ENCODE data around the gene PCBP1.
"Not testable (repeated sequence)": the region's sequence is repeated elsewhere in the genome, so short reads cannot be mapped to it uniquely, and the experiment has no call there.

Gene PCBP1

DNA sequence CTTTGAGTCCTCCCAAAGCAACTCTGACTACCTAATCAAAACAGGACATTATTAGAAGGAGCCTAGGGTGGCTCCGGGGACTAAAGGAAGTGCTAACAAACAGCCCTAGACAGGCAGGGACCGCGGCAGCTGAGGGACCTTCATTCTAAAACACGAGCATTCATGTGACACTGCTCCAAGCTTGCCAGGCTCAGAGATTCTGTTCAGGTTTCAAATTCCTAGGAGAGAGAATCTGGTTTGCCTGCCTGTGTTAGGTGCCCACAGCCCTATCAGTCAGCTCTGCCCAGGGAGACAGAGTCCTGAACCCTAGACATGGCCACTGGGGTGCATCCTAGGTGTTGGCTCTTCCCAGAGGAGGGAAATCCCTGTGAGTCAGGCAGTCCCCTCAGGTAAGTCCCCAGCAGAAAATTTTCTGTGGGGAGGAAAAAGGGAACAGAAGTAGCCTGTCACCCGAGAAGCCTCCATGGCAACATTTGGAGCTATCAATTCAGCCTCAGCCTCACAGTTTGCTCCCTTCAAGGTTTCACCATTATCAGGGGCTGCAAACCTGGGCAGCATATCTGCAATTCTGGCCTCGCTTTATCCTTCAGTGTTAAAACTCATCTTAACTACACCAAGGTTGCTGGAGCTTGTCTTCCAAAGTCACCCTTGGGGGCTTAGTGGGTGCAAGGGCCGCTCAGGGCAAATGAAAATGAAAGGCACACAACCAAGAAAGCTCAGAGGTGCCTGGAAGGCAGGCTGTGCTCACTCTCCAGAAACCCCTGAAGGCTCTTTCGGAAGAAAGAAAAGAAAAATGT is 28.6 kb downstream of the PCBP1 start:
- no peak for DNase-seq
- in situ Hi-C loops (cut with MboI; ENCODE audit: low pct_unique_long_range_greater_than_20kb, low sequenced_read_pairs), result no loop called here

DNA sequence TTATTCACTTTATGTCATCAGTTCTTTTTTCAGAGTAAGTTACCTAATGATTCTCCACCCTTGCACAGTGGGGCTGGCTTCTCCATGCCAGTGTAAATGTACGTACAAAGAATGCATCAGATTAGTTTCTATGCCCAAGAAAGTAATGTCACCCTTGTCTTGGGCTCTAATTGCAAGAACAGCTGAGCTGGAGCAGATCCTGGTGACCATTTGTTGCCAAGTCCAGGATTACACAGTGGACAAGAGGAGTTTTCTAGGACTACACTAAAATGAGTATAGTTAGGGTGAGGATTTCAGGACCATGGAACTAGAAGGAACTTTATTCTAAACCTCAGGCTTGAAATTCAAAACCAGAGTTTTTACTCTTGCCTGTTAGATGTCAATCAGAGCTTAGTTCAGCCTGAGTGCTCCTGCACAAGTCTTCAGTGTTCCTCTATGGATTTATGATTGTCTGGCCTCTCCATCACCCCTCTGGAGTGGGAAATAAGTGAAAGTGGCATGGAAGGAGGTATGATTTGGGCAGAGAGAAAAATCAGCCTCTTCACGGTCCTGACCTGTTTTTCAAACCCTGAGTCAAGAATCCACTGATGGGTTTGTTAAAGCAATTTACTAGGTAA is 29.8 kb downstream of the PCBP1 start:
- in situ Hi-C loops (cut with MboI; ENCODE audit: low pct_unique_long_range_greater_than_20kb, low sequenced_read_pairs), result no loop called here
- no peak for DNase-seq

DNA sequence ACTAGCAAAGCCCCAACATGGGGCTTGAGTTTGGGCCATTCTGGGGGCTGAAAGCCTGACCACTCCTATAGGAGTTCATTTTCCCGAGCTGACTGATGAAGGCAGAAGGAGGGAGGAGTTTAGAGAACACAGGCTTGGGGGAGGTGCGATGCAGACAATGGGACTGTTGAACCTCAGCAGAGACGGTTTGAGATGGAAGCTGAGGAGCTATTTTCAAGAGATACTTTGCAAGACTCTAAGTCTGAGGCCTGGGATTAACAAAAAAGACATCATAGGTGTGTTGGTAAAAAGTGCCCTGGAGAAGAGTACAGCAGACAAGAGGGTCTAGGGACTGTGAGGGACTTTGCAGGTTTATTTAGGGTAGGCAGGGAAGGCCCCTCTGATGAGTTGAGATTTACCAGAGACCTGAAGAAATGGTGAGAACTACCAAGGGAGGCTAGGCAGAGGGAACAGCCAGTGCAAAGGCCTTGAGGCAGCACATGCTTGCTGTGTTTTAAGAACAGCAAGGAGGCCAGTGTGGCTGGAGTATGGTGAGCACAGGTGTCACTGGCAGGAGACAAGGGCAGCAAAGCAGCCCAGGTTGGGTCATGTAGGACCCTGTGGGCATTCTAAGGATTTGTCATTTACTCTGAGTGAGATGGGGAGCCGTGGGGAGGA is 31.6 kb downstream of the PCBP1 start:
- in situ Hi-C loops (cut with MboI; ENCODE audit: low pct_unique_long_range_greater_than_20kb, low sequenced_read_pairs), result no loop called here
- peak; percentile 60 for DNase-seq

DNA sequence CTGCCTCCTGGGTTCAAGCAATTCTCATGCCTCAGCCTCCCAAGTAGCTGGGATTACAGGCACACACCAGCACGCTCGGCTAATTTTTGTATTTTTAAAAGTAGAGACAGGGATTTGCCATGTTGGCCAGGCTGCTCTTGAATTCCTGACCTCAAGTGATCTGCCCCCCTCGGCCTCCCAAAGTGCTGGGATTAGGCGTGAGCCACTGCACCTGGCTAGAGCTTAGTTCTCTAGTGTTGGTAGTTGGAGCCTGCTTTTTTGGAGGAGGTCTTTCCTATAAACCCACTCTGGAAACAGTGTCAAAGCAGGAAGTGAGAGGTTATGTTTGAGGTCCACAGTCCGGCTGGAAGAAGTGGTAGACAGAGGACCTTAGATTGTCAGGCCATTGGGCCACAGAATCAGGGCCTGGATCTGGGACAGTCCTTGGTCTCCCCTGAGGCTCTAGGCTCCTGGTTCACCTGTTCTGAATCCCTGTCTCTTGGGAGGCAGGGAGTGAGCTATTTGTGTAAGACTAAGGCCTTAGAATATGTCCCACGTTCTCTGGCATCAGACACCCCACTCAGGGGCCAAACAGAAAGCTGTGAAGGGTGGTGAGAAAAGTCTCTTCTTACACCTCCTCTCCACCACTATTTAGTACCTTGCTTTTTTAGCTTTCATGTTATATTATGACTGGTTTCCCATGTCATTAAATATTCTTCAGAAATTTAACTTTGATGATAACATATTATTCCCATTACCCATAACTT is 34.5 kb downstream of the PCBP1 start:
- DNase-seq, result no peak
- in situ Hi-C loops (cut with MboI; ENCODE audit: low pct_unique_long_range_greater_than_20kb, low sequenced_read_pairs), result no loop called here

DNA sequence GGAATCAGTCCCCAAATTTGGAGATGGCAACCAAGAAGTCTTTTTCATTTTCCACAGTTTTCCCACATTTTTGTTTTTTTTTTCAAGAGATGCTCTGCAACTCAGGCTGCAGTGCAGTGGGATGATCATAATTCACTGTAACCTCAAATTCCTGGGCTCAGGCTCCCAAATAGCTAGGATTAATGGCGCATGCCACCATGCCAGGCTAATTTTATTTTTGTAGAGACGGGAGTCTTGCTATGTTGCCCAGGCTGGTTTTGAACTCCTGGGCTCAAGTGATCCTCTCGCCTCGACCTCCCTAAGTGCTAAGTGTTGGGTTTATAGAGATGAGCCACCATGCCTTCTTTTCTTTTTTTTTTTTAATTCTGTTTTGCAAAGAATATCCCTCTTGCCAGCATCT is 35.2 kb downstream of the PCBP1 start:
- in situ Hi-C loops (cut with MboI; ENCODE audit: low pct_unique_long_range_greater_than_20kb, low sequenced_read_pairs), result no loop called here
- no peak for DNase-seq

DNA sequence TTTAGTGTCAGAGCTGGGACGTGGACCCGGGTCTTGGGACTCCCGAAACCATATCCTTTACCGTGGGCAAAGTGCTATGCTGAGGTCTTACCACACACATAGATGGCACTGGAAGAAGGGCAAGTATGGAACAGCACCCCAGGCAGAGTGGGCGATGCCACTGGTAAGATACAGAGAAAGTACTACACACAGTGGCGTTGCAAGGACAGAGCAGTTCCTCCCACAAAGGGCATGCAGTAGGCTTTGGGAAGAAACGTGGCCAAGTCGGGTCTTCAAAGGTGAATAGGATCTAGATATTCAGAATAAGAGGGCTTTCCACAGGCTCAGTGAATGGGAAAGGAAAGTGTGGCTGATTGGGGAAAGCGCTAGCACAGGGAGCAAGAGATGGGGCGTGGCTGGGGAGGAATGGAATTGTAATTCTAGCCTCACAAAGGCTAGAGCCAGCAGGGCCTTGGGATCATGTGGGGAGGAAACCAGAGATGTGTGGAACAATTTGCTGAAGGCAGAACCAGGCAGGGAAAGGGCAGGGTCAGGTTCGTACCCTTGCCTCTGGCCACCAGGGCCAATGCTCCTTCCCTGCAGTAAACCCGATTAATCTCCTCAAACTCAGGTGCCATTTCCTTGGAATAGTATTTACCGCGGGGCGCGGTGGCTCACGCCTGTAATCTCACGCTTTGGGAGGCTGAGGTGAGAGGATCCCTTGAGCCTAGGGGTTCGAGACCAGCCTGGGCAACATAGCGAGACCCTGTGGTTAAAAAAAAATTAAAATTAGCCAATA is 36.0 kb downstream of the PCBP1 start:
- no peak for DNase-seq

DNA sequence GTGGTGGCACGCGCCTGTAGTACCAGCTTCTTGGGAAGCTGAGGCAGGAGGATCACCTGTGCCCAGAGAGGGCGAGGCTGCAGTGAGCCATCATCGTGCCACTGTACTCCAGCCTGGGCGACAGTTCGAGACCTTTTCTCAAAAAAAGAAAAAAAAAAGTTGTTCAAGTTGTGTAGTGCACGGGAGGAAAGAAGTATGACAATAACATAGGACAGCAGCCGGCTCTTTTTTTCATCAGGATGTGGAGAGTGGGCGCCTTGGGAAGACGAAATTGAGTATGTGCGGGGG is 36.5 kb downstream of the PCBP1 start:
- in situ Hi-C loops (cut with MboI; ENCODE audit: low pct_unique_long_range_greater_than_20kb, low sequenced_read_pairs), result no loop called here
- DNase-seq, result no peak

More for the DNA sequence above, 36.0 kb downstream of the PCBP1 start:
- in situ Hi-C loops (cut with MboI; ENCODE audit: low pct_unique_long_range_greater_than_20kb, low sequenced_read_pairs), result no loop called here

DNA sequence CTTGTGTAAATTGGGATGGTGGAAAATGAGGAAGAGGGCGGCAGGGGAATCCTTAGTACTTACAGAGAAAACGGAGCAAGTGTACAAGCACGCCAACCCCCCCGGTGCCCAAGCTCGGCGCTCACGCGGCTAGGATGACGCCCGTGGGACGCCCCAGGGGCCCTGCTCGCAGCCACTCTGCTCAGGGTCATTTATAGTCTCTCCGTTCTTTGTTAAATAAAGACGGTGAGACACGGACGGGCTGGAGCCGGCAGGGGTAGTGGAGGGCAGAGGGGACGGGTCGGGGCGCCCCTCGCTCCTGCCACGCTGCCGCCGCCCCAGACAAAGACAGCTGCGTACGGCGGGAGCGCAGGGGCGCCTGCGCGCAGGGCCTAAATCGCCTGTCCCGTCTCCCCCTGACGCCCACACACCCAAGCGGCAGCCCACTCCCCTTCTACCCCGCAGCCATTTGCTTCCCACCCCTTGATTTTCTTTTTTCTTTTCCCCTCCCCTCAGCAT is 37.8 kb downstream of the PCBP1 start:
- in situ Hi-C loops (cut with MboI; ENCODE audit: low pct_unique_long_range_greater_than_20kb, low sequenced_read_pairs), result no loop called here
- peak; percentile 87 for DNase-seq

DNA sequence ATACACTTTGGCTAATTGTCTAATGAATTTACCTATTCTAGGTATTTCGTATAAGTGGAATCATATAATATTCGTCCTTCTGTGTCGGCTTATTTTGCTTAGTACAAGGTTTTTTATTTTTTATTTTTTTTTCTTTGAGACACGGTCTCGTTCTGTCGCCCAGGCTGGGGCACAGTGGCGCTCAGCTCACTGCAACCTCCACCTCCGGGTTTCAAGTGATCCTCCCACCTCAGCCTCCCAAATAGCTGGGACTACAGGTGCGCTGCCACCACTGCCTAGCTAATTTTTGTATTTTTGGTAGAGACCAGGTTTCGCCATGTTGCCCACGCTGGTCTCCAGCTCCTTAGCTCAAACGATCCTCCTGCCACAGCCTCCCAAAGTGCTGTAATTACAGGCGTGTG is 38.2 kb downstream of the PCBP1 start:
- no peak for DNase-seq
- in situ Hi-C loops (cut with MboI; ENCODE audit: low pct_unique_long_range_greater_than_20kb, low sequenced_read_pairs), result no loop called here

DNA sequence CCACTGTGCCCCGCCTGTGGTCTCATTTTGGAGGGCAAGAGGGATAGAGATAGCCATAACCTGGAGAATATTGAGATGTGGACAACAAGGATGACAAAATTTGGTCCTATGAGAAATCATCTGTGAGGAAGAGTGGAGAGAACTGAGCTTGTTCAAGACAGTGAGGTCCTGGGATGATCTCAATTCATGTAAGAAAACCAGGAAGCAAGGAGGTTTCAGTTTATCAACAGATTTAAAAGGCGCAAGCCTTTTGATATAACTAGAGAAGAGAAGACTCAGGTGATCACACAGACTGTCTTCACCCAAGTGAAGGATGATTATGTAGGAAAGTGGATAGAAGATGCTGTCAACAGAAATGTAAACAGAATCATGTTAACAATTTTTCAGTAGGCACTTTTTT is 39.1 kb downstream of the PCBP1 start:
- DNase-seq, result no peak
- in situ Hi-C loops (cut with MboI; ENCODE audit: low pct_unique_long_range_greater_than_20kb, low sequenced_read_pairs), result no loop called here

DNA sequence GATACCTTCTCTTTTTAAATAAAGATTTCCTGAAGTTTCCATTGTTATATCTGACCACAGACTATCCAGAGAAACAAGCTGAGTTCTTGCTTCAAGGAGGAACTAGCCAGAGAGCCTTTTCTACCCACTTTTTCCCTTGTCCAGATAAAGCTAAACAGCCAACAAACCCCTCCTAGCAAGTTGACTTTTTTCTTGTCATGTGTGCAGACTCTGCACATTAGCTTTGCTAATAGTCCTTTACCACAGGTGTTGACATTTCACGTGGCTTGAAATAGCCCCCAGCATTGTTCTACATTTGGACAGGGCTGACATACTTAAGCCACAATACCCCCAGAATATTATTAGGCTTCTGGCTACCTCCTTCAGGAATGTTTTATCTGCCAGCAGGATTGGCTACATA is 40.7 kb downstream of the PCBP1 start:
- DNase-seq, result no peak
- in situ Hi-C loops (cut with MboI; ENCODE audit: low pct_unique_long_range_greater_than_20kb, low sequenced_read_pairs), result no loop called here

DNA sequence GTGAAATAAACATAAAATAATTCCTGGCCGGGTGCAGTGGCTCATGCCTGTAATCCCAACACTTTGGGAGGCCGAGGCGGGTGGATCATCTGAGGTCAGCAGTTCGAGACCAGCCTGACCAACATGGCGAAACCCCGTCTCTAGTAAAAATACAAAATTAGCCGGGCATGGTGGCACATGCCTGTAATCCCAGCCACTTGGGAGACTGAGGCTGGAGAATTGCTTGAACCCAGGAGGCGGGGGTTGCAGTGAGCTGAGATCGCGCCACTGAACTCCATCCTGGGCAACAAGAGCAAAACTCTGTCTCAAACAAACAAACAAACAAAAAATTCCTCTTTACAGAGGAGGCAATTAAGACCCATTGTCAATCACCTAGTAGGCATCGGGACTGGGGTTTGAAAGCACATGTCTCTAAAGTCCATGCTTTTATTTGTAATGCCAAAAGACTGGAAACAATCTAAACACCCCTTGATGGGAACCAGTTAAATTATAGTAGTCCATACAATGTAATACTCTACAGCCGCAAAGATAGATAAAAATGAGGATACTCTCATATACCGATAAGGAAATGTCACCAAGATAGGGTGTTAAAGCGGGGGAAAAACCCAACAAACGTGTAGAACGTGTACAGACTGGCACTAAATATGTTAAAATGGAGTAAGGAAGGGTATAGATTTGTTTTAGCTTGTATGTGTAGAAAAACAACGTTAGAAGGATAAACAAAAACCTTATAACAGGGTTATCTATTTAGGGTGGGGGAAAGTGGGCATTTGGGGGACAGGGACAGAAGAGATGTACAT is 44.3 kb downstream of the PCBP1 start:
- in situ Hi-C loops (cut with MboI; ENCODE audit: low pct_unique_long_range_greater_than_20kb, low sequenced_read_pairs), result loop anchor here (10.0 kb wide), 1 partner anchor 47 kb away; the partner anchor contains the start of gene PCBP1
- DNase-seq, result not testable (repeated sequence)

DNA sequence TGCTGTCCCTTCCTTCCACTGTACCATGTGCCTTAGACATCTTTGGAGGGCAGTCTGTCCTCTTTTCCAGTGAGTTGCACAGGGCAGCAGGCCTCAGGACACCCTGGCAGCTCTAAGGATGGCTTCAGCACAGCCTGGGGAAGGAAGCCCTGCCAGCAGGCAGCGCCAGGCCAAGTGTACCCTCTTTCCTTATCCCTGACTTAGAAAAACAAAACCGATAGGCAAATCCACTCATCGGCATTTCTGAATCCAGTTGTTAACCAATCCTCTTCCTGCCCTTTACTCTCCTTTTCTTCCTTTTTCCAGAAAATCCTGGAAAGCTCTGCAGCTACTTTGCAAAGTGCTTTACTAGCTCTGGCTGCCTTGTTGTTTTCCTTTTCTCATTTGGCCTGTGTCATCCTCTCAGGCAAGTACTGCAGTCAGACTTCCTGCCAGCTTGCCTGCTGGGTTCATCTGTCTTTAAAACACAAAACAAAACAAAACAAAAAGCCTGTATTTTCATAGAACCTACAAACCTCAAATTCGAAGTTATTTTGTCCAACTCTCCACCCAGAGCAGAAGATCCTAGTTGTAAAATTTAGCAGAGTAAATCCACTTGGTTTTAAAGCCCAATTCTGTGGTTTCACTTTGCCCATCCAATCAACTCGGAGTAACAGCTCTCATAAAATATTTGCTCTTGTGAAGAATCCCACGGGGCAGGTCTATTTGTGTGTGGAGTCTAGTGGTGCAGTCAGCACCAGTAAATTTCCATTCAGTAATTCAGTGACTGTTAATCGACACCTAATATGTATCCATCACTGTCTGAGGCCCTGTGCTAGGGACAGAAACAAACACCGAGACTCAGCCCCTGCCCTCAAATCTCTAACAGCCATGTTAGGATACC is 45.2 kb downstream of the PCBP1 start:
- in situ Hi-C loops (cut with MboI; ENCODE audit: low pct_unique_long_range_greater_than_20kb, low sequenced_read_pairs), result loop anchor here (10.0 kb wide), 1 partner anchor 48 kb away; the partner anchor contains the start of gene PCBP1
- peak; percentile 75 for DNase-seq

DNA sequence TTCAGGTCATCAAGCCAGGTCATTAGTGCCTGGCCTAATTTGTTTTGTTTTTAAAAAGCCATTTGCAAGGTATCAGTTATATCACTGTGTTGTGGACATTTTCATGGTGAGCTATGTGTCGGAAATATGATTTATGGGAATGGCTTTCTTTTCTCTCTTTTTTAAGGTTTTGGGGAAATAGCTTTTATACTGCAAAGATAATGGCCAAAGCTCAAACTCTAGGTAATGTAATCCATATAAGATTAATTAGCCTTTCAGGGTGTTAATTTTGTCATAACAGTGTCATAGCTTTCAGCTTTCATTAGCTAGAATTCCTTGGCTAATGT is 45.8 kb downstream of the PCBP1 start:
- in situ Hi-C loops (cut with MboI; ENCODE audit: low pct_unique_long_range_greater_than_20kb, low sequenced_read_pairs), result loop anchor here (10.0 kb wide), 1 partner anchor 48 kb away; the partner anchor contains the start of gene PCBP1
- DNase-seq, result no peak

DNA sequence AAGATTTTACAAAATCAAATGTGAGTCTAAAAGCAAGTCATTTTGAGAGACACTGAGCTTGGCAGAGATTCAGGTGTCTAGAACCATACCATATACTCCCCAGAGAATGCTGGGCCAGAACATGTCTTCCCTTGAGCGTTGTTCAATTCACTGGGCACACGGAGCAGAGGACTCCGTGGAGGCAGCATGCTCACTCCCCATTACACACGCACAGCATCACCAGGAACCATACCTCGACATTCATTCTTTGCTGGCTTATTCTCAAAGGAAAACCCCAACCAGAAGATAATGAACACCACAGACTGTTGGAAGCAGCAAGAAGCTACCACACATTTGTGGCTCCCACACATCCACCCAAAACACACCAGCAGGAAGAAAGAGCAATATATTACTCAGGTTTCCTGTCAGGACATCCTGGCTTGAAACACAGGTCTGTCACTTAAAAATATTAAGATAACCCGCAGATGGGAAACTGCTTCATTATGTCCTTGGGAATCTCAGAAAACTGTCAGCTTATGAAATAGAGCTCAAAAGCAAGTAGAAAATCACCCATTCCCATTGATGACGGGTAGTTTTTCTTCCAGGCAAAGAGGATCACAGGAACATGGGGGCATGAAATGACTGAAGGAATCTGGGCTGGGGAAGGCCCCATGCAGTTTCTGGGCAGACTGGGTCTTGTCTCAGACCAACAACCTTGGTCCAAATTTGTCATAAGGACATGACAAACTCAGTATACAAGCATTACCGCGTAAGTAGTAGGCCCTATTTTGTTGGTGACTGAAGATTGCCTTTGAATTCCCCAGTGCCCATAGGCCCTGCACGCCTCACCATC is 46.4 kb downstream of the PCBP1 start:
- in situ Hi-C loops (cut with MboI; ENCODE audit: low pct_unique_long_range_greater_than_20kb, low sequenced_read_pairs), result loop anchor here (10.0 kb wide), 1 partner anchor 49 kb away; the partner anchor contains the start of gene PCBP1
- peak; percentile 68 for DNase-seq

DNA sequence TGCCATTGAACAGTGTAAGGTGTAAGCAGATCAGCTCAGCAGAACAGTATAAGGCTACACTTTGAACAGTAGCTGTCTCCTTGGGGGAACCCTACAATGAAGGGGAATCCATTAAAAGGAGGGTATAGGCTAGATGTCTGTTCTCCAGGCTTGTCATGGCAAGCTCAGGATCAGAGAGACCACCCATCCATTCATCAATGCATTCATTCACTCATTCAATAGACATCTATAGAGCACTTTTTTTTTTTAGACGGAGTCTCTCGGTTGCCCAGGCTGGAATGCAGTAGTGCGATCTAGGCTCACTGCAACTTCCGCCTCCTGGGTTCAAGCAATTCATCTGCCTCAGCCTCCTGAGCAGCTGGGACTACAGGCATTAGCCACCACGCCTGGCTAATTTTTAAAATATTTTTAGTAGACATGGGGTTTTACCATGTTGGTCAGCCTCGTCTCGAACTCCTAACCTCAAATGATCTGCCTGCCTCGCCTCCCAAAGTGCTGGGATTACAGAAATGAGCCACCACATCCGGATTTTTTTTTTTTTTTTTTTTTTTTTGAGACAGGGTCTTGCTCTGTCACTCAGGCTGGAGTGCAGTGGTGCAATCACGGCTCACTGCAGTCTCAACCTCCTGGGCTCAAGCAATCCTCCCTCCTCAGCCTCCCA is 47.2 kb downstream of the PCBP1 start:
- in situ Hi-C loops (cut with MboI; ENCODE audit: low pct_unique_long_range_greater_than_20kb, low sequenced_read_pairs), result loop anchor here (10.0 kb wide), 1 partner anchor 50 kb away; the partner anchor contains the start of gene PCBP1
- DNase-seq, result not testable (repeated sequence)

Measured in KBM-7 (cell line).